ENCODE measurements around the gene UBQLNL.

DNA sequence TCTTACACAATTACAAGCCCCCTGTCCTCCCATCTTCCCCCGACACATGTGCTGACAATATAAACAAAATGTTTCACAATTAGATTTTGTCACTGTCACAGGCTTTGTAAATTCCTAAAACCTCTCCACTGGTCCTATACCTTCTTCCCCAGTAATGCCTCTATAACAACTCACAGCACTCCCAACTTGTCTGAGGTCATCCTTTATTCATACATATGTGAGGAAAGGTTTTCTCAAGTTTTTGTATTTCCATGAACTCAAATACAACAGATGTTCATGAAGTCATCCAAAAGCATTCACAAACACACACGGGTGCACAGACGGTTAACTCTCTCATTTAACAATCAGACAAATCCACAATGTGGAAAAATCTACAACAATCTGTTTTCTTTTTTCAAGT is 30.0 kb upstream of the UBQLNL start:
- TF ChIP-seq, protein P1, sequence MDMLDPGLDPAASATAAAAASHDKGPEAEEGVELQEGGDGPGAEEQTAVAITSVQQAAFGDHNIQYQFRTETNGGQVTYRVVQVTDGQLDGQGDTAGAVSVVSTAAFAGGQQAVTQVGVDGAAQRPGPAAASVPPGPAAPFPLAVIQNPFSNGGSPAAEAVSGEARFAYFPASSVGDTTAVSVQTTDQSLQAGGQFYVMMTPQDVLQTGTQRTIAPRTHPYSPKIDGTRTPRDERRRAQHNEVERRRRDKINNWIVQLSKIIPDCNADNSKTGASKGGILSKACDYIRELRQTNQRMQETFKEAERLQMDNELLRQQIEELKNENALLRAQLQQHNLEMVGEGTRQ (IDR thresholded peaks at IDR 0.05) = no peak
- TF ChIP-seq, protein P2, sequence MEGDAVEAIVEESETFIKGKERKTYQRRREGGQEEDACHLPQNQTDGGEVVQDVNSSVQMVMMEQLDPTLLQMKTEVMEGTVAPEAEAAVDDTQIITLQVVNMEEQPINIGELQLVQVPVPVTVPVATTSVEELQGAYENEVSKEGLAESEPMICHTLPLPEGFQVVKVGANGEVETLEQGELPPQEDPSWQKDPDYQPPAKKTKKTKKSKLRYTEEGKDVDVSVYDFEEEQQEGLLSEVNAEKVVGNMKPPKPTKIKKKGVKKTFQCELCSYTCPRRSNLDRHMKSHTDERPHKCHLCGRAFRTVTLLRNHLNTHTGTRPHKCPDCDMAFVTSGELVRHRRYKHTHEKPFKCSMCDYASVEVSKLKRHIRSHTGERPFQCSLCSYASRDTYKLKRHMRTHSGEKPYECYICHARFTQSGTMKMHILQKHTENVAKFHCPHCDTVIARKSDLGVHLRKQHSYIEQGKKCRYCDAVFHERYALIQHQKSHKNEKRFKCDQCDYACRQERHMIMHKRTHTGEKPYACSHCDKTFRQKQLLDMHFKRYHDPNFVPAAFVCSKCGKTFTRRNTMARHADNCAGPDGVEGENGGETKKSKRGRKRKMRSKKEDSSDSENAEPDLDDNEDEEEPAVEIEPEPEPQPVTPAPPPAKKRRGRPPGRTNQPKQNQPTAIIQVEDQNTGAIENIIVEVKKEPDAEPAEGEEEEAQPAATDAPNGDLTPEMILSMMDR (IDR thresholded peaks at IDR 0.05) = no peak
